ENCODE results near the gene CHST4. TPM values are rescaled to one million over a fixed set of nuclear protein-coding genes. Genes with fewer than 3 reads are reported as not detected.
A peak's percentile ranks its signal among the peaks of the same experiment; 100 is the strongest.
"Not testable (repeated sequence)": the region's sequence is repeated elsewhere in the genome, so short reads cannot be mapped to it uniquely, and the experiment has no call there.

The CHST4 gene
- total RNA-seq, 2 donors from 2014 or later: 0.67 TPM; not detected in 1

GRCh38 chr16:71493213-71493612 is 33.0 kb upstream of the CHST4 start:
- no peaks in the 10 kb centered on the region for H3K4me1 ChIP-seq
- H3K27ac ChIP-seq: no peak overlapping the region
- no peak for TF ChIP-seq CTCF (IDR thresholded peaks at IDR 0.05)
- H3K9me3 ChIP-seq: no peaks in the 10 kb centered on the region
- no peak overlapping the region for H3K4me3 ChIP-seq
- no peaks in the 10 kb centered on the region for H3K27me3 ChIP-seq
- no peaks in the 10 kb centered on the region for H3K36me3 ChIP-seq
- DNase-seq (ENCODE audit: low spot score): no peak

GRCh38 chr16:71498031-71498430 is 28.2 kb upstream of the CHST4 start:
- H3K27ac ChIP-seq: no peak overlapping the region
- H3K9me3 ChIP-seq: no peaks in the 10 kb centered on the region
- DNase-seq (ENCODE audit: low spot score): no peak
- no peaks in the 10 kb centered on the region for H3K4me1 ChIP-seq
- no peak overlapping the region for H3K4me3 ChIP-seq
- TF ChIP-seq CTCF (IDR thresholded peaks at IDR 0.05): no peak
- no peaks in the 10 kb centered on the region for H3K27me3 ChIP-seq
- no peaks in the 10 kb centered on the region for H3K36me3 ChIP-seq

GRCh38 chr16:71499775-71500364 is 26.4 kb upstream of the CHST4 start:
- Histone ChIP-seq H3K4me3 (no peak overlapping the region), H3K4me1 (no peaks in the 10 kb centered on the region), H3K9me3 (no peaks in the 10 kb centered on the region), H3K27me3 (no peaks in the 10 kb centered on the region), H3K36me3 (no peaks in the 10 kb centered on the region), H3K27ac (no peak overlapping the region)
- TF ChIP-seq CTCF (IDR thresholded peaks at IDR 0.05): peak; percentile 42 to 75
- no peak for DNase-seq (ENCODE audit: low spot score)

- no peaks in the 10 kb centered on the region for H3K4me1 ChIP-seq
- H3K4me3 ChIP-seq: no peak overlapping the region
- H3K27me3 ChIP-seq: no peaks in the 10 kb centered on the region
- no peak overlapping the region for H3K27ac ChIP-seq
- no peak for DNase-seq (ENCODE audit: low spot score)
- no peak for TF ChIP-seq CTCF (IDR thresholded peaks at IDR 0.05)
- no peaks in the 10 kb centered on the region for H3K36me3 ChIP-seq
- no peaks in the 10 kb centered on the region for H3K9me3 ChIP-seq
Measured at GRCh38 chr16:71500964-71501363, 25.3 kb upstream of the CHST4 start.

GRCh38 chr16:71501547-71501946 is 24.7 kb upstream of the CHST4 start:
- Histone ChIP-seq H3K27me3 (no peaks in the 10 kb centered on the region), H3K27ac (no peak overlapping the region), H3K4me3 (no peak overlapping the region), H3K4me1 (no peaks in the 10 kb centered on the region), H3K36me3 (no peaks in the 10 kb centered on the region), H3K9me3 (no peaks in the 10 kb centered on the region)
- no peak for DNase-seq (ENCODE audit: low spot score)
- TF ChIP-seq CTCF (IDR thresholded peaks at IDR 0.05): no peak

GRCh38 chr16:71504051-71504450 is 22.2 kb upstream of the CHST4 start:
- not testable (repeated sequence) for H3K9me3 ChIP-seq; H3K4me1 ChIP-seq; H3K27me3 ChIP-seq; DNase-seq (ENCODE audit: low spot score); H3K4me3 ChIP-seq; H3K27ac ChIP-seq; H3K36me3 ChIP-seq
